Measurements from ENCODE around the gene DOCK11.
A peak's percentile ranks its signal among the peaks of the same experiment; 100 is the strongest.

Gene DOCK11

DNA sequence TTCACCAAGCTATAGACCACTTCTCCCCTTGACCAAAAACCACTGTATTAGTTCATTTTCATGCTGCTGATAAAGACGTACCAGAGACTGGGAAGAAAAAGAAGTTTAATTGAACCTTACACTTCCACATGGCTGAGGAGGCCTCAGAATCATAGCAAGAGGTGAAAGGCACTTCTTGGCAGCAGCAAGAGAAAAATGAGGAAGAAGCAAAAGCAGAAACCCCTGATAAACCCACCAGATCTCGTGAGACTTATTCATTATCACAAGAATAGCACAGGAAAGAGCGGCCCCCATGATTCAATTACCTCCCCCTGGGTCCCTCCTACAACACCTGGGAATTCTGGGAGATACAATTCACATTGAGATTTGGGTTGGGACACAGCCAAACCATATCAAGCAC, 97.8 kb downstream of the DOCK11 start:
- no peak overlapping the region for H3K4me3 ChIP-seq (ENCODE audit: low read depth, low read length)
- in situ Hi-C loops (cut with HindIII; ENCODE audit: low sequenced_read_pairs): no loop called here
- DNase-seq (ENCODE audit: low read depth): no peak
- TF ChIP-seq, protein P1, sequence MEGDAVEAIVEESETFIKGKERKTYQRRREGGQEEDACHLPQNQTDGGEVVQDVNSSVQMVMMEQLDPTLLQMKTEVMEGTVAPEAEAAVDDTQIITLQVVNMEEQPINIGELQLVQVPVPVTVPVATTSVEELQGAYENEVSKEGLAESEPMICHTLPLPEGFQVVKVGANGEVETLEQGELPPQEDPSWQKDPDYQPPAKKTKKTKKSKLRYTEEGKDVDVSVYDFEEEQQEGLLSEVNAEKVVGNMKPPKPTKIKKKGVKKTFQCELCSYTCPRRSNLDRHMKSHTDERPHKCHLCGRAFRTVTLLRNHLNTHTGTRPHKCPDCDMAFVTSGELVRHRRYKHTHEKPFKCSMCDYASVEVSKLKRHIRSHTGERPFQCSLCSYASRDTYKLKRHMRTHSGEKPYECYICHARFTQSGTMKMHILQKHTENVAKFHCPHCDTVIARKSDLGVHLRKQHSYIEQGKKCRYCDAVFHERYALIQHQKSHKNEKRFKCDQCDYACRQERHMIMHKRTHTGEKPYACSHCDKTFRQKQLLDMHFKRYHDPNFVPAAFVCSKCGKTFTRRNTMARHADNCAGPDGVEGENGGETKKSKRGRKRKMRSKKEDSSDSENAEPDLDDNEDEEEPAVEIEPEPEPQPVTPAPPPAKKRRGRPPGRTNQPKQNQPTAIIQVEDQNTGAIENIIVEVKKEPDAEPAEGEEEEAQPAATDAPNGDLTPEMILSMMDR (IDR thresholded peaks at IDR 0.05; ENCODE audit: low read depth, low read length, missing control alignments): no peak

GRCh38 chrX:118594697-118595420, 99.2 kb downstream of the DOCK11 start:
- TF ChIP-seq, protein P1 (IDR thresholded peaks at IDR 0.05; ENCODE audit: low read depth, low read length, missing control alignments): no peak
- in situ Hi-C loops (cut with HindIII; ENCODE audit: low sequenced_read_pairs): no loop called here
- H3K4me3 ChIP-seq (ENCODE audit: low read depth, low read length): no peak overlapping the region
- DNase-seq (ENCODE audit: low read depth): no peak

DNA sequence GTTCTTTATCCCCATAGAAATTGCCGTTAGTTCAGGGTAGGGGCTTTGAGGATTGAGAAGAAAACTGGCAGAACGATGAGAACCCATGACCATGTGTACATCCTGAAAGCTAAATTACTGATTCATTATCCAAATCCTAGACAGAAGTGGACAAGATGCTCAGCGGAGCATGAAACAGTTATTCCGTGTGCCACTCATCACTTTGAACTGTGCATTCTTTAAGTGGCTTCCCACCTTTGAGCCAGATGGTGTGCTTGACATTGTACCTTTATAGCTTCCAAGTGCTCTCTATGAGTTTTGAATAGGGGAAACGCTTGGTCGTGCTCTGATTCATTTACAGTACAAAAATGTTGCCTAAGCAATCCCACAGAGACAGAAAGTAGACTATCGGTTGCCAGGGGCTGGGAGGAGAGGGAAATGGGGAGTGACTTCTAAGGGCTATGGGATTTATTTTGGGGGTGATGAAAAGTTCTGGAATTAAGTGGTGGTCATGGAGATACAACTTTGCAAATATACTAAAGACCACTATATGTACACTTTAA, 100.0 kb downstream of the DOCK11 start:
- TF ChIP-seq, protein P1 (IDR thresholded peaks at IDR 0.05; ENCODE audit: low read depth, low read length, missing control alignments): no peak
- DNase-seq (ENCODE audit: low read depth): no peak
- no peak overlapping the region for H3K4me3 ChIP-seq (ENCODE audit: low read depth, low read length)
- in situ Hi-C loops (cut with HindIII; ENCODE audit: low sequenced_read_pairs): no loop called here

DNA sequence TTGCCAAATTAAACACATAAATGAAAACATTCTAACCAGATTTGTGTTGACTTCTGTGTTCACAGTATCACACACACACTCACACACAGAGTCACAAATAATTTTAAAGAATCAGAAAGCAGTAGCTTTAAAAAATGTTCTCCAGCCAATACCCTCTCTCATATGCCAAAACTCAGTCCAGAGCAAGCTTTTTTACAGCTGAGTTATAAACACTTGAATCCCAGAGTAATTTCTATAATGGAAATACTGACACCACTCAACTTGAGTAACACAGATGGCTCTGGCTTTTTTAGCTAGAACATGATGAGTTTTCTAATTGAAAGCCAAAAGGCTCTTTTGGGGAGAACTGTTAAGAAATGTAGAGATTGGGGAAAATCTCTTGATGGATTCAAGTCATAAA, 100.8 kb downstream of the DOCK11 start:
- no peak for DNase-seq (ENCODE audit: low read depth)
- TF ChIP-seq, protein P1 (IDR thresholded peaks at IDR 0.05; ENCODE audit: low read depth, low read length, missing control alignments): no peak
- in situ Hi-C loops (cut with HindIII; ENCODE audit: low sequenced_read_pairs): no loop called here
- H3K4me3 ChIP-seq (ENCODE audit: low read depth, low read length): no peak overlapping the region

GRCh38 chrX:118603981-118604380, 108.4 kb downstream of the DOCK11 start:
- DNase-seq (ENCODE audit: low read depth): peak; percentile 39
- TF ChIP-seq, protein P1 (IDR thresholded peaks at IDR 0.05; ENCODE audit: low read depth, low read length, missing control alignments): peak; percentile 82

DNA sequence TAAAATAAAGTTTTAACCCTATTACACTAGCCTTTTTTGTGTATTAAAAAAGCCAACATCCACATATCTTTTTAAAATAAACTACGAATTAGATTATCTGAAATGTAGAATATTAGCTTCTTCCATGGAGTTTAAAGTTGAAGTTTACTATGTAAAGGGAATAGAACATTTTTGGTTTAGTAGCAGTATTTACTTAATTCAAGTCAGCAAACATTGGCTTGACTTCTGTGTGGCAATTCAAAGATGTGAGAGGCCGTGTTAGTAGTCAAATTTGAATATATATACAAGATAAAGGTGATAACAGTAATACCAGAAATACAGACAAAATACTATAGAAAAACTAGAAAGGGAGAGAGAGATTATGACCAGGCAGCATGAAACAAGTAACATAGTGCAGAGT, 116.7 kb downstream of the DOCK11 start:
- in situ Hi-C loops (cut with HindIII; ENCODE audit: low sequenced_read_pairs): no loop called here
- TF ChIP-seq, protein P1 (IDR thresholded peaks at IDR 0.05; ENCODE audit: low read depth, low read length, missing control alignments): no peak
- no peak overlapping the region for H3K4me3 ChIP-seq (ENCODE audit: low read depth, low read length)
- DNase-seq (ENCODE audit: low read depth): no peak

More at GRCh38 chrX:118603981-118604380, 108.4 kb downstream of the DOCK11 start:
- in situ Hi-C loops (cut with HindIII; ENCODE audit: low sequenced_read_pairs): no loop called here
- H3K4me3 ChIP-seq (ENCODE audit: low read depth, low read length): no peak overlapping the region

Data from astrocyte of the cerebellum (primary cell).